HG03469 (cell line): ENCODE data around the gene RPL34.
"Not testable (repeated sequence)": the region's sequence is repeated elsewhere in the genome, so short reads cannot be mapped to it uniquely, and the experiment has no call there.

Source experiments
- ATAC-seq: cut with Tn5 transposase; IDR thresholded peaks from one replicate; pipeline ENCODE4 v1.9.1; 2021; ENCODE audit warnings: mild to moderate bottlenecking, moderate library complexity, moderate number of reproducible peaks; ENCODE audit not compliant: unreplicated experiment

Gene RPL34

GRCh38 chr4:108620101-108620932, at the start of gene RPL34:
RPL34 (plus strand) TSS chr4:108620576; CDS start chr4:108621960, 1,384 bp downstream.
- ATAC-seq = peak; percentile 100

DNA sequence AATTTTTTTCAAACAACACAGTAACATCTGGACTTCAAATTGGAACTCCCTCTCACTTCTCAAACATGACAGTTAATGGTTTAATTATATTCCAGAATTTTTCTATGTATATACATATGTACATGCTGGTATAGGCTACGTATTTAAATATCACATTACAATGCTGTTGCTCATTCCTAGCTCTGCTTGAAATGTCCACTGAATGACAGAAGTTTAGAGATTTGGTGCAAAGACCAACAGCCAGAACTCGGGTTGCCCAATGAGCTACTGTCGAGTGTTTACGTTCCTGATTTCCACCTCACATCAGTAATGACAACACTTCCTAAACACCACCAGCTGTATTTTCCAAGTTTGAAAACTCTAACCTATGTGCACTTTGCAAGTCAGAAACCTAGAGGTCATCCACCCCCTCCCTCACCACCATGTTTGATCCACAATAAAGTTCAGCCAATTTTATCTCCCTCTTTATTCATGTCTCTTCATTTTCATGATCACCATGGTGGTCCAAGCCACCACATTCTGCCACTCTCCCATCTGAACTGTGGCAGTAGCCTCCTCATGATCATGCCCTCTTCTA, 49.3 kb upstream of the RPL34 start:
- ATAC-seq = no peak

GRCh38 chr4:108574402-108574801, 46.0 kb upstream of the RPL34 start:
- no peak for ATAC-seq

- no peak for ATAC-seq
Observed at GRCh38 chr4:108581083-108581482, 39.3 kb upstream of the RPL34 start.

DNA sequence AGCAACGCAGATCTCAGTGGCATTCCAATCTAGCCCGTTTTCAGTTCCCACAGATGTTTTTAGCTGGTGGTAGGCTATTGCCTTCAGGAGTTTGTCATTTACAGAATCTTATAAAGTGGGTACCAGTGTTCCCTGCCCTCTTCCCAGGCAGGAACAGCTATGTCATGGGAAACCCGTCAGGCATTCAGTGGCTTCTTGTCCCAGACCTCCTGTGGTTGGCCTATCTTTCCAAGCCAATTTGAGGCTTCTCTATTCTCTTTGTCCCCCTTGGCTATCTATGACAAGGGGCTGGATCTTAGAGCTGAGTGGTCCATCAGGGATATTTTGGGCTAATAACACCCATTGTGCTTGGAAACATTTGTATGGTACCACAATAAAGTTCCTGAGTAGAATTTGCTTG, 33.6 kb upstream of the RPL34 start:
- ATAC-seq = no peak

DNA sequence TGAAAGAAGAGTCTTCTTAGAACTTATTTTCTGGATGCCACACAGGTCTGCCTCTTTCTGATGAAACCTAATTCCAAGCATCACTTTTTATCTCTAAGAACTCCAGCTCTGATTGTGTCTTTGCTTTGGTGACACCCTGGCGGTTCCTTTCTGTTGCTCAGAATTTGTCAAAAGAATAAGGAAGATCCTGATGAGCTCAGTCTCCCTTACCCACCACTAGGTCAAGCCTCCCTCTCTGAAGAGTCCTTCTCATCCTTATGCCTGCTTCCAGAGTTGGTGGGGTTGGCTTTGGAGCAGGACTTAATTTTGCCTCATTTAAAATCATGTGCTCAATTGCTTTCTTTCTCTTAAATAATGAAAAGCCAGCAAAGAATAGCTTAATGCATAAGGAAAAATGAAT, 31.5 kb upstream of the RPL34 start:
- no peak for ATAC-seq

DNA sequence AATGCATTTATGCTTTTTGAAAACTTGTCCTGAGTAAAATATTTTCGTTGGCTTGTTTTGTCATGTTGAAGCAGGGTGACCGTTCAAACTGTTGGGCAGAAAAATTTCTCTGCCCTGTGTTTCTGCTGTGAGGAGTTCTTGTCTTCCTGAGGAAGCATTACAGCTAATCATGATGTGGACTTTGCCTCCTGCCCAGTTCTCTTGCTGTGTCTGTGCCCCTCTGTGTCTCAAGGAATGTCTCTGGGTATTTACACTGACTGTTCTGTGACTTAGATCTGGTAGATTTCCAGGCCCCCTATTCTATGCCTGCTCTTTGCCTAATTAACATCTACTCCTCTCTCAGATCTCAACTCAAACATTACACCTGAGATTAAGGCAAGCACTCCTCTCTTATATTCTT, 30.4 kb upstream of the RPL34 start:
- ATAC-seq = no peak

- no peak for ATAC-seq
Observed at GRCh38 chr4:108590776-108591175, 29.6 kb upstream of the RPL34 start.

GRCh38 chr4:108592674-108592986, 27.7 kb upstream of the RPL34 start:
- ATAC-seq = no peak

DNA sequence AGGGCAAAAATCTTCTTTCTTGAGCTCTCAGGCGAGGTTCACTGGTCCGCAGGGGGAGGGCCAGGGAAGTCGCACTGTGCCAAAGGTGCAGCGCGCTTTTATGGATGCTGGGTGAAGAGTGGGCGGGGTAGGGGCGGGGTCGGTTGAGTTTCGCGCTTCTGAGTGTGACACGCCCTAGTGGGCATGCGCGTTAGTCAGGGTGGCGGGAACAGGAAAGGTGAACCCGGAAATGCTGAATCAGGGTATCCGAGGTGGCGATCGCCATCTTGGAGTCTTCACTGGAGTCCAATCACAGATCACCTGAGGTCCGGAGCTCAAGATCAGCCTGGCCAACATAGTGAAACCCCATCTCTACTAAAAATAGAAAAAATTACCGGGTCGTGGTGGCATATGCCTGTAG, 26.1 kb upstream of the RPL34 start:
- not testable (repeated sequence) for ATAC-seq

DNA sequence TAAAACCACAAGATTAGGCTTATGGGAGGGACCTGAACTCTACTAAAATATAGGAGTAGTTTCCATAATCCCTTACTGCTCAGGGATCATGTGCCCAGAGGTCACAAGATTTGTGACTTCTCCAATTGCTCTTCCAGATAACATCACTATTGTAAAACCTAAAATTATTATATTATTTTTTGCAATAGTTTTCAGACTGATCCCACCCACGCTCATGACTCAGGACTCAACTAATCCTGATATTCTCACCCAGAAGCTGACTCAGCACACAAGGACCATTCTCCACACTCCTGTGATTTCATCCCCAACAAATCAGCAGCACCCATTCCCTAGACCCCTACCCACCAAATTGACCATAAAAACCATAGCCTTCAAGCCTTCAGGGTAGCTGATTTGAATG, 24.0 kb upstream of the RPL34 start:
- ATAC-seq = no peak

- no peak for ATAC-seq
Observed at GRCh38 chr4:108601106-108601505, 19.3 kb upstream of the RPL34 start.

GRCh38 chr4:108601532-108601931, 18.8 kb upstream of the RPL34 start:
- no peak for ATAC-seq

- ATAC-seq = no peak
Observed at GRCh38 chr4:108602163-108602562, 18.2 kb upstream of the RPL34 start.

DNA sequence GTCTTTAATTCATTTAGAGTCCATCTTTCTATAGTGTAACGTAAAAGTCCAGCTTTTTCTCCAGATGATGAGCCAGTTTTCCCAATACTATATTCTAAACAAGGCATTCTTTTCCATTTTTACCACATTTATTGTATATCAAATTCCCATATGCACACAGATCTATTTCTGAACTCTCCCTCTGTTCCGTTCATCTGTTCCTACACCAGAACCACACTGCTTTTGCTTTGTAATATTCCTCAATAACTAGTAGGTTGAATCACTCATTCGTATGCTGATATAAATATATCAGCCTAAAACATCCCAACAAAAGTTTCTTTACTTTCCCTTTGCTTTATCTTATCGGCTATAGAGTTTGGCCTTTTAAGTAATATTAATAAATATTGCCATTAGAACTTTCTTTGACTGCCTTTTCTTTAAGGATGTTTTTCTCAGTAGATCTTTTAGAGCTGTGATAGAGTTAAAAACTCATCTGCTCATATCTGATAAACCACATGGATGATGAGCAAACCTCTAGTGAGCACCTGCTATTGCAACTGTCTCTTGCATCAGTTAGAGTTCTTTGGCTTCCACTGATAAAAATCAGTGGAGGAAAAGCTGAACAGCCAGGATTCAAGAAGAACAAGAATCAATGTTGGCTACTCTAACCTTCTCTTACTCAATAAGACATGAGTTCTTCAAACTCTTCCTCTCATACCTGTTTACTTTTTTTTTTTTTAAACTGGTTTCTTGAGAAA, 13.1 kb upstream of the RPL34 start:
- no peak for ATAC-seq

DNA sequence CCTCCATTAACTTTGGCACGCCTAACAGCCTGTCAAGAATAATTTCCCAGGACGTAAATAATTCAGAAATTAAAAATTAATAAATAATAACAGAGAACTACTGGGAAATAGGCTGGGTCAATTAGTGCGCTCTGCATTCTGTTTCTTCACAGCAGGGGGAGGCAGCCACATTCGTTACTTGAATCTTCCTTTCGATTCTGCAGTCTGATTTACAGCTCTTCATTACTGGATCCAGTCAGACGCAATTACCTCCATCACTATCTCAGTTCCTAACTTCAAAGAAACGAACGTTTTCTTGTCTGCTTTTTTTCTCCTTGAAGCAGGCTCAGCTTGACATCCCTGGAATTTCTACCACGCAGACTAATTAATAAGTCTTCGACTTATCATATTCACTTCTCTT, 9.0 kb upstream of the RPL34 start:
- no peak for ATAC-seq

DNA sequence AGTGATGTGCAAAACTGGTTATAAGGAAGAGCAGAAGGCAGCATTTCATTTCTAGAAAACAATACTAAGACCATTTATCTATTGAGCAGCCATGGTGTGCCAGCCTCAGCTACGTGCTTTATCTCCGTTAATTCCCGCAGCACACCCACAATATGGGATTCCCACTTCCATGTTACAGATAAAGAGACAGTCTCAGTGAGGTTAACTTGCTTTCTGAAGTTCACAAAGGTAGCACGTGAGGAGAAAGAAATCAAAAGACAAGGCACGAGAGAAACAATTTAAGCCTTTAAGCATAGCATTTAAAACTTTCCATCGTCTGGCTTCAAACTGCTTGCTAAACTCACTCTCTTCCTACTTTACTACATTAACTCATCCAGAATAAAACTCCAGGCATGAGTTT, 8.0 kb upstream of the RPL34 start:
- no peak for ATAC-seq

GRCh38 chr4:108619372-108620100, 840 bp upstream of the RPL34 start:
- no peak for ATAC-seq

DNA sequence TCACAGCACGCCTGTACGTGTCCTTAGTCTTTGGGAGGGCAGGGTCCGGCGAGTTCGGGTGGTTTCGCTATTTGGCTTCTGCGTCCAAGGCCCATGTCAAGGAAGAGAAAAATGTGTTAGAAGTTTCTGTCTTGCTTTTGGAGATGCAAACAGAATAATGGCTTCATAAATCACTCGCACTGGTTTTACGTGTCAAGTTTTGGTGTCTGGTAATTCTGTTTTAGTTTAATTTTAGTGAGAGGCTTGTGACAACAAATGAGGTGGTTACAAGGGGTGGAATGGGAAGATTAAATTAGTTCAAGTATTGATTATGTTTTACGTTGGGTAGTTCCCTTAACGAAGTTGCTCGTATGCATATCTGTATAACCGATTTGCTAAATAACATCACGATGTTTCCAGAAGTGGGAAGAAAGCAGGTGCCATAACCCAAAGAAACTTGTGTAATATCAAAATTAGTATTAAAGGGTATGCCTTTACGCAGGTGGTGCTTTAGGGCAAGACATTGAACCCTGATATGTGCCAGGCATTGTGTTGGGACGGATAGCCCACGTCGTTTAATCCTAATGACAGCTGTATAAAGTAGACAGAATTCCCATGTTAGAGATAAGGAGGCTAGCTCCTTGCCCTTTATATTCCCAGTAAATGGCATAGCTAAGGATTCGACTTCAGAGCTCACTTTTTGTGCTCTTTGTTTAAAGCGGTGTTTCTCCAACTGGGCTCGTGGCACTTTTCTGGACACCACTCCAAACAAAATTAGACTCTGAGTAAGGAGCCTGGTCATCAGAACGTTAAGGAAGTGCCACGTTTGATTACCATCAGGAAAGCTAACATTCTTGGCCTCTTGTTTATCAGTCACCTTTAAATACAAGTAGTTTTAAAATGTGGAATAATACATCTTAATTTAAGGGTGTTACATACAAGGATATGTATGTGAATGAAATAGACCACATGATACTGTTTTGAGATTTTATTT, 843 bp downstream of the RPL34 start:
- ATAC-seq = no peak

- ATAC-seq = no peak
Observed at GRCh38 chr4:108622022-108622421, 1.6 kb downstream of the RPL34 start.
